Naive thymus-derived CD8-positive, alpha-beta T cell (primary cell): Measurements from ENCODE around the gene JPH3. TPM values are rescaled to one million over a fixed set of nuclear protein-coding genes. Genes with fewer than 3 reads are reported as not detected.

Source experiments
- ATAC-seq, 2 donors: fragments of 150-1000 bp; cut with Tn5 transposase in 1 of 2; sonication (Bioruptor Pico), chemical (Tn5 transposase) in 1 of 2; 1 replicate in 1 of 2; 2 replicates in 1 of 2; pipeline ENCODE4 v1.10.0; 2021; ENCODE audit warnings: mild to moderate bottlenecking in 2 of 2, moderate library complexity in 2 of 2
- POLR2A ChIA-PET: fragments of 350-600 bp; sonication (Branson Sonifier 250); formaldehyde crosslinking; loops from one replicate; lab custom pipeline; 2021; ENCODE audit warnings: antibody characterized with exemption; lab: Charles Lee
- DNase-seq, 10 donors: peaks; one replicate each; pipeline versions ENCODE4 v3.0.0 to v3.0.0-alpha.2; 2020 to 2022
- H3K27ac Mint-ChIP-seq, 10 donors: one replicate each; pipeline ENCODE4 v1.8.0; 2020 to 2022; ENCODE audit warnings: mild to moderate bottlenecking in 10 of 10, mixed read lengths in 10 of 10, moderate library complexity in 4 of 10, inconsistent platforms in 1 of 10
- H3K27me3 Mint-ChIP-seq, 5 donors: one replicate each; pipeline ENCODE4 v1.8.0; 2021 to 2022; ENCODE audit warnings: mixed read lengths in 5 of 5
- H3K36me3 Mint-ChIP-seq, 3 donors: one replicate each; pipeline ENCODE4 v1.8.0; 2020 to 2022; ENCODE audit warnings: mixed read lengths in 3 of 3, mild to moderate bottlenecking in 2 of 3, inconsistent platforms in 1 of 3
- H3K4me1 Mint-ChIP-seq, 4 donors: one replicate each; pipeline ENCODE4 v1.8.0; 2021 to 2022; ENCODE audit warnings: mixed read lengths in 4 of 4
- H3K4me3 Mint-ChIP-seq, 10 donors: one replicate each; pipeline ENCODE4 v1.8.0; 2020 to 2022; ENCODE audit warnings: mild to moderate bottlenecking in 10 of 10, mixed read lengths in 10 of 10, moderate library complexity in 6 of 10, inconsistent platforms in 1 of 10
- H3K9me3 Mint-ChIP-seq, 9 donors: one replicate each; pipeline ENCODE4 v1.8.0; 2020 to 2022; ENCODE audit warnings: mixed read lengths in 9 of 9, mild to moderate bottlenecking in 3 of 9, inconsistent platforms in 1 of 9, moderate library complexity in 1 of 9
- polyA plus RNA-seq, 3 donors: library from polyadenylated mRNA; unstranded; fragments of 300-500 nt; fragmentation: Illumina TruSeq; gene quantifications; one replicate each; pipeline ENCODE4 v1.2.3, GENCODE V29; 2021
- total RNA-seq, 8 experiments: library from RNA in 2 of 8; stranded (reverse) in 2 of 8; gene quantifications; one replicate each; pipeline ENCODE4 v1.2.3 and lab custom pipeline; 2021 to 2026

JPH3 gene
- not detected for total RNA-seq
- polyA plus RNA-seq = under 1 TPM in 2 of 3 donors, not detected in 1; 0.08 to 0.09 TPM
- 0 reads per million in 6 experiments for total RNA-seq (lab: John Stamatoyannopoulos, UW)

DNA sequence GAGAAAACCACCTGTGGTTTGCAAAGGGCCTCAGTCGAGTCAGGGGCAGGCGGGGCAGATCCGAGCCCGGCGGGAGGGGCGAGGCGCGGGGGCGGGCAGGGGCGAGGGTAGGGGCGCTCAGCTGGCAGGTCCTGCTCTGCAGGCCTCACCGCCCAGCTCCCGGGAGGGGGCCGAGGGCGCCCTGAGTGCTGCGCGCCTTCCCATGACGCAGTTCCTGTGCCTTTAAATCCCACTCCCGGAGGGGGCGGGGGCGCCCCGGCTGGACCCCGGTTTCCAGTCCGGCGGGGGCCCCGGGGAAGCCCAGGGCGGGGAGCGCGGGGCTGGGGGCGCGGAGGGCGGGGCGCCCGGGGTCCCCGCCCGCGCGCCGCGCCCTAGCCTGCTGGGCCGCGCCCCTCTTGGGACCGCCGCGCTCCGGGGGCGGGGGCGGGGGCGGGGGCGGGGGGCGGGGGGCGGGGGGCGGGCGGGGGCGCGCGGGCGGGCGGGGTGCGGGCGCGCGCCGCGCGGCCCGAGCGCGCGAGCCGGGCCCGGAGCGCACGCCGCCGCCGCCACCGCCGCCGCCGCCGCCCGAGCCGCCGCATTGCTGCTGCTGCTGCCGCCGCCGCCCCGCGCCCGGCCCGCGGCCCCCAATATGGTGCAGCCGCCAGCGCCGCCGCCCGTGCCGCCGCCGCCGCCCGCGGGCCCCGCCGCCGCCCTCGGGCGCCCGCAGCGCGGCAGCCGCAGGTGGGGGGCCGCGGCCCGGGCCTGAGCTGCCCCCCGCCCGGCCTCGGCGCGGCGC, at the start of gene JPH3:
TSS of gene JPH3 (plus strand) at position 508 of the 775 bp plus-strand sequence. CDS start 639 bp downstream, outside the sequence.
- H3K27ac Mint-ChIP-seq = no peak within 1 kb of the TSS
- POLR2A ChIA-PET = no interaction called here

DNA sequence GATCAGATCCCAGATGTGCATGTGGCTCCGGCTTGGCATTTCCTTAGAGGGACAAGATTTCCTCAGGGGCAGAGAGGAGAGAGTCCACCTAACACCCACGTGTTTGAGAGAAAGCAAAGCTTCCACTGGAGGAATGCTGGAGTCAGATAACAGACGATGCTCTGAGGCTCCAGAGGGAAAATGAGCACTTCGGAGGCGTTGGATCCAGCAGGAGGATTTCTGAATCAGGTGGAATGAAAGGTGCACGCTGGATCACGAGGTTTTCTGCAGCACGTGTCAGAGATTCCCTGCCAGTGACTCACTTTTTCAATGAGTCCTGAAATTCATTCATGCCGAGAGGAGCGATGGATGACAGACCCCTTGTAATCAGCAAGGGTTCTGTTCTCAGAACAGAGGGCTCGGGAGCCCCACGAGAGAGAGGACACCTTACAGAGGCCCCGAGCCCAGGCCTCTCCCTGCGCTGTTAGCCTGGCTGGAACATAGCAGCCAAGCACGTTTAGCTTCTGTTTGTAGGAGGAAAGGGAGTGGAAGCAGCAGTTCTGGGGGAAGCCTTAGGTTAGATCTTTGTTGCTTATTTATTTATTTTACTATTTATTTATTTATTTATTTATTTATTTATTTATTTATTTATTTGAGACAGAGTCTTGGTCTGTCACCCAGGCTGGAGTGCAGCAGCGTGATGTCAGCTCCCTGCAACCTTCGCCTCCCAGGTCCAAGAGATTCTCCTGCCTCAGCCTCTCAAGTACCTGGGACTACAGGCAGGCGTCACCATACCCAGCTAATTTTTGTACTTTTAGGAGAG, 49.3 kb upstream of the JPH3 start:
- ATAC-seq = no peak
- H3K4me3 Mint-ChIP-seq = no peak overlapping the region
- peaks cover 4 to 7% (median 6%) of the 10 kb centered on the region in 4 donors for H3K4me1 Mint-ChIP-seq
- no peaks in the 10 kb centered on the region for H3K36me3 Mint-ChIP-seq
- H3K9me3 Mint-ChIP-seq = no peaks in the 10 kb centered on the region
- peak overlapping the region in 1 of 10 donors; percentile 58 for H3K27ac Mint-ChIP-seq
- POLR2A ChIA-PET = no interaction called here
- DNase-seq = no peak
- H3K27me3 Mint-ChIP-seq = peaks cover 7 to 24% (median 15%) of the 10 kb centered on the region in 5 donors

More for the DNA sequence above, at the start of gene JPH3:
- Mint-ChIP-seq H3K9me3 (peaks cover 0 to 8% (median 2%) of the 10 kb centered on the region in 9 donors), H3K4me1 (peaks cover 6 to 14% (median 9%) of the 10 kb centered on the region in 4 donors), H3K4me3 (peak within 1 kb of the TSS; percentile 33 to 80 (median 70)), H3K27me3 (peaks cover 37 to 71% (median 53%) of the 10 kb centered on the region in 5 donors), H3K36me3 (peaks cover 0 to 7% (median 2%) of the 10 kb centered on the region in 3 donors)
- ATAC-seq (no peak), DNase-seq (no peak)

DNA sequence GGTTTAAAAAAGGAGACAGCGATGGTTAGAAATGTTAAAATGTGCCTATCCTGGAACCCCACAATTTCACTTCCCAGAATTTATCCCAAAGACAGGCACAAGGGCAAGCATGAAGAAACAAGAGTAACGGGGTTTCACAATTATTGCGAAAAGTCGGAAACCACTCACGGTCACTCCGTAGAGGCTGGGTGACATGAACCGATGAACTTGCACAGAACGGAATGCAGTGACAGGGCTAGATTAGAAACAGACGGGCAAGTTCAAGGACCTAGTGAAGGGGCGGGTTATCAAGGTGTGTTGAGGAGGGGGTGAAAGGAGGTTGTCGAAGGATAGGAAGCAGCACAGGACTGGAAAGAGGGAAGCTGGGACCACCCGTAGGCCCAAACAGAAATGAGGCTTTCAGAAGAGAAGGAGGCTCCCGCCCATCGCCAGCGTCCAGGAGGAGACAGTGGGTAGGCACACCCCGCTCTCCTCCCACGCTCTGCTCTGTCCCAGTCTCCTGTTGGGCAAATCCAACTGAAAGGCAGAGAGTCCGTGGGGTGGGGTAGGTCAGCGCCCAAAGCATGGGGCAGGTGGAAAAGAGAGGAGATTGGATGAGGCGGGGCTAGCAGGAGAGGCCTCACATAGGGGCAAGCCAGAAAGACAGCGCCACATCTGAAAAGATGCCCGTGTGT, 47.4 kb upstream of the JPH3 start:
- ATAC-seq = no peak
- H3K27ac Mint-ChIP-seq = no peak overlapping the region
- POLR2A ChIA-PET = no interaction called here
- no peaks in the 10 kb centered on the region for H3K9me3 Mint-ChIP-seq
- peaks cover 2 to 6% (median 4%) of the 10 kb centered on the region in 4 donors for H3K4me1 Mint-ChIP-seq
- no peak for DNase-seq
- peaks cover 12 to 28% (median 18%) of the 10 kb centered on the region in 5 donors for H3K27me3 Mint-ChIP-seq
- no peaks in the 10 kb centered on the region for H3K36me3 Mint-ChIP-seq
- no peak overlapping the region for H3K4me3 Mint-ChIP-seq

DNA sequence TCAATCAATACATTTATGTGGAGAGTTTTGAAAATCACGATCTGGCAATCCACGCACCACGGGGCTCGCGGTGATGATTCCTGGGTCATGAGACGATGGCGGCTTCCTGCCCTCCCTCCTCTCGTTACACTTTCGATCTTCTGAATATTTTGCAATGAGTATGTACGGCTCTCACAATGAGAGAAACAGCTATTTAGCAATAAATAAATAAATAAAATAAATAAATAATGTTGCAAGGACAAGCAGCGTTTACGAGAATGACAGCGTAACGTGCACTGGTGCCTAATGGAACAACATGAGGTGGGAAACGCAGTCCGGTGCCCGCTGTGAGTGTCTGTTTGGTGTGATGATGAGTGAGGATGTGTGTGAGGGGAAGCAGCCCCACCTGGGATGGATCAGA, 46.7 kb upstream of the JPH3 start:
- Mint-ChIP-seq H3K27me3 (peaks cover 9 to 24% (median 16%) of the 10 kb centered on the region in 5 donors), H3K36me3 (no peaks in the 10 kb centered on the region), H3K27ac (no peak overlapping the region), H3K9me3 (no peaks in the 10 kb centered on the region), H3K4me1 (peaks cover 0 to 6% (median 3%) of the 10 kb centered on the region in 4 donors), H3K4me3 (no peak overlapping the region)
- POLR2A ChIA-PET = no interaction called here
- no peak for ATAC-seq
- no peak for DNase-seq

DNA sequence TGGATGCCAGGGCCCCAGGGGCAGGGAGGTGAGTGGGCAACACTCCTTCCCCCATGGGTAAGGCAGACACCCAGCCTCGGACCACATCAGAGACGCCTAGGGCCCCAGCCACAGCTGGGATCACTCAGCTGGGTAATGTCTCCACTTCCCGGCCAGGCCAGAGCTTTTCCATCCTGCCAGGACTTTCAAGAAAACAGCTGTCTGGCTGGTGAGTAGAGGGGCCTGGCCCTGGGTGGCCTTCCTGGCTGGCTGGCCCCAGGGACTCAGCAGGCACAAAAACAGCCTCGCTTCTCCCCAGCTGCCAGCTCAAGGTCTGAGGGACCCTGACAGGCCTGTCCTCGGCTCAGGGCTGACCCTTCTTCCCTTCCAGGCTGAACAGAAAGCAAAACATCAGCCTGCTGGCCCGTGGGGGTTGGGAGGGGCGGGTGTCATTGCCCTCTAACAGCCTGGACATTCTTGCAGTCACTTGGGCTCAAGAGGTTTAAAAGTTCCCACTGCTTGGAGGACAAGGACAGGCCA, 45.3 kb upstream of the JPH3 start:
- H3K36me3 Mint-ChIP-seq = no peaks in the 10 kb centered on the region
- no peak overlapping the region for H3K27ac Mint-ChIP-seq
- peaks cover 0 to 6% (median 3%) of the 10 kb centered on the region in 4 donors for H3K4me1 Mint-ChIP-seq
- no peak overlapping the region for H3K4me3 Mint-ChIP-seq
- H3K27me3 Mint-ChIP-seq = peaks cover 9 to 24% (median 14%) of the 10 kb centered on the region in 5 donors
- H3K9me3 Mint-ChIP-seq = no peaks in the 10 kb centered on the region
- DNase-seq (no peak), ATAC-seq (no peak)
- POLR2A ChIA-PET = no interaction called here

DNA sequence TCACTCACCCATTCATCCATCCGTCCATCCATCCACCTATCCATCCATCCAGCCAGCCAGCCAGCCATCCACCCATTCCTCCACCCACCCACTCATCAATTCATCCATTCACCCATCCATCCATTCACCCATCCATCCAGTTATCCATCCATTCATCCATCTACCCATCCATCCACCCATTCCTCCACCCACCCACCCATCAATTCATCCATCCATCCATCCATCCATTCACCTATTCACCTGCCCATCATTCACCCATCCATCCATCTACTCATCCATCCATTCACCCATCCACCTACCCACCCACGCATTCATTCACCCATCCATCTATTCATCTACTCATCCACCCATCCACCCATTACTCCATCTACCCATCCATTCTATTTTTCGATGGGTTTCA, 43.6 kb upstream of the JPH3 start:
- Mint-ChIP-seq H3K9me3 (peaks cover 0 to 2% (median 0%) of the 10 kb centered on the region in 9 donors), H3K27me3 (peaks cover 9 to 24% (median 14%) of the 10 kb centered on the region in 5 donors), H3K36me3 (no peaks in the 10 kb centered on the region), H3K4me3 (no peak overlapping the region), H3K4me1 (peaks cover 0 to 6% (median 4%) of the 10 kb centered on the region in 4 donors), H3K27ac (no peak overlapping the region)
- POLR2A ChIA-PET = no interaction called here
- ATAC-seq (no peak), DNase-seq (no peak)

DNA sequence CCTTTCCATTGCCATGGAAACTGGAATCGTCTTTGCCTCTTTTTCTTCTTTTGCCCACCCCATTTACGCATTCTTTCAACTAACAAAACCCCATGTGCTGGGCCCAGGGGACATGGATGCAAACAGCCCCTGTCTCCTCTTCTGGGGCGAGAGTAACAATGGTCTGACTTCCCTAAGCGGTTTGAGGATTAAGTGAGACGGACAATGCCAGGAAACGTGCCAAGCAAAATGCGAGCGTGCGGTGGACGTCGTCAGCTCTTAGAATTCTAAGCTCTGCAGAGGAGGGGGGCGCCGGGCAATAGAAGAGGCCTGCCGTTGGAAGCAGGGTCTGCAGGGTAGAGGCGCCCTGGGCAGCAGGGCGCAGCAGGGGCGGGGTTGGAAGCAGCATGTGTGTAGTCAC, 42.4 kb upstream of the JPH3 start:
- H3K36me3 Mint-ChIP-seq = no peaks in the 10 kb centered on the region
- H3K27me3 Mint-ChIP-seq = peaks cover 6 to 17% (median 10%) of the 10 kb centered on the region in 5 donors
- peak overlapping the region in 1 of 10 donors; percentile 70 for H3K27ac Mint-ChIP-seq
- no peak for DNase-seq
- no peak overlapping the region for H3K4me3 Mint-ChIP-seq
- H3K9me3 Mint-ChIP-seq = peaks cover 0 to 3% (median 0%) of the 10 kb centered on the region in 9 donors
- POLR2A ChIA-PET = no interaction called here
- ATAC-seq = no peak
- peaks cover 0 to 11% (median 3%) of the 10 kb centered on the region in 4 donors for H3K4me1 Mint-ChIP-seq

DNA sequence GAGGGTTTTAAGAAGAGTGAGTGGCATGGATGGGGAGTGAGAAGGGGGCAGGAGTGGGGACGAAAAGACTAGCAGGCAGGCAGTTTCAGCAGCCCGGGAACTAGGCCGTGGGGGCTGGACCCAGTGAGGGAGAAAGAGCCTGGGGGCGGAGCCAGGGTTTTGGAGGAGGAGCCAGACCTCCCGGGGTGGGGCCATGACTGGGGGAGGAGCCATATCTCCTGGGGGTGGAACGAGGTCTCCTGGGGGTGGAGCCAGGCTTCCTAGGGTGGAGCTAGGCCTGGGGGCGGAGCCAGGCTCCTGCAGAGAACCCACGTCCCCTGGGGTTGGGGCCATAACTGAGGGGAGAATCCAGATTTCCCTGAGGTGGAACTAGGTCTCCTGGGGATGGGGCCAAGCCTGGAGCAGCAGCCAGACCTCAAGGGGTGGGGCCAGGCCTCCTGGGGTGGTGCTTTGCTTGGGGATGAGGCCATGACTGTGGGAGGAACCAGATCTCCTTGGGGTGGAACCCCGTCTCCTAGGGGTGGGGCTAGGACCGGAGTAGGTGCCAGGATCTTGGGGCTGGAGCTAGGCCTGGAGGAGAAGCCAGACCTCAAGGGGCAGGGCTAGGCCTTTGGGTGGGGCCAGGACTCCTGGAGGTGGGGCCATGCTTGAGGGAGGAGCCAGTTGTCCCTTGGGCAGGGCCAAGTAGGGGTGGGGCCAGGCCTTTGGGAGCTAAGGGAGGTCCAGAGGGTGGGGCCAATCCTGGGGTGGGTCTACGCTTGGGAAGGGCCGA, 41.7 kb upstream of the JPH3 start:
- DNase-seq (peak in 1 of 10 donors; percentile 3), ATAC-seq (no peak)

DNA sequence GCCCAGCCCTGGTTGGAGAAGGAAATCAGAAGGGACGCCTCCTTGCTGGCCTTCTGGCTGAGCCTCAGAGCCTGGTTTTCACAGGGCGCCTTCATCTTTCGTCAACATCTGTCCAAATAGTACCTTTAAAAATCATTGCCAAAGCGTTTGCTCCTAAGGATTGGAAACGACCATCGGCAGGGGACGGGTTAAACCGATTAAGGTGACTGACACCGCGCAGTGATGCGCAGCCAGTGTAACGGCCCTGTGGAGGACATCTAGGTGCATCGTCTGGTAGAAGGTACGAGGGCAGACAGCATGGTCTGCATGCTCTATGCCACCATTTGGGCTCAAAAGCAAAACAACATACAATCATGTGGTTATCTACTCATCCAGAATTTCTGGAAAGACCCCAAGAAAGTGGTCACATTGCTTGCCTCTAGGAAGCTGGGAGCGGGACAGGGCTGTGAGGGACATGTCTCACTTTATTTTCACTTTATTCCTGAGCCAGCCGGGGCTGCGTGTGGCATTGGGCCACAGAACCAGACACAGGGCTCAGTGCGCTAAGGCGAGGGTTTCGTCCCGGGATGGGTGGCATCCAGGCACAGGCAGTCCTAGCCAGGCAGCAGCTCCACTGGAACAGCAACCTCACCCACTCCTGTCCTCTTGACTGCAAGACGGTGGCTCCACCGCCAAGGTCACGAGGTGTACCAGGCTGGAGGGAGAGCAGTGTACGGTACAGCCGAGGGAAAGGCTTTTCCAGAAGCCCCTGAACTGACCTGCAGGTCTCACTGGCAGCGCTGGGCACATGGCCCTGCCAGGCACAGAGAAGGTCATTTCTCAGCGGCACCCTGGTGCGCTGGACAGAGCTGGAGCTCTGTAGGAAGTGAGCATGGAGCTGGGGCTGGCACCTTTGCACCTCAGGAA, 40.9 kb upstream of the JPH3 start:
- Mint-ChIP-seq H3K36me3 (no peaks in the 10 kb centered on the region), H3K9me3 (peaks cover 0 to 3% (median 0%) of the 10 kb centered on the region in 9 donors), H3K4me3 (no peak overlapping the region), H3K27ac (no peak overlapping the region), H3K4me1 (peaks cover 0 to 11% (median 3%) of the 10 kb centered on the region in 4 donors), H3K27me3 (peaks cover 4 to 14% (median 6%) of the 10 kb centered on the region in 5 donors)
- DNase-seq (no peak), ATAC-seq (no peak)
- POLR2A ChIA-PET = no interaction called here

More for the DNA sequence above, 41.7 kb upstream of the JPH3 start:
- peaks cover 4 to 14% (median 9%) of the 10 kb centered on the region in 5 donors for H3K27me3 Mint-ChIP-seq
- no peak overlapping the region for H3K27ac Mint-ChIP-seq
- H3K9me3 Mint-ChIP-seq = peaks cover 0 to 3% (median 0%) of the 10 kb centered on the region in 9 donors
- POLR2A ChIA-PET = no interaction called here
- H3K36me3 Mint-ChIP-seq = no peaks in the 10 kb centered on the region
- H3K4me1 Mint-ChIP-seq = peaks cover 0 to 11% (median 3%) of the 10 kb centered on the region in 4 donors
- peak overlapping the region in 1 of 10 donors; percentile 48 for H3K4me3 Mint-ChIP-seq

DNA sequence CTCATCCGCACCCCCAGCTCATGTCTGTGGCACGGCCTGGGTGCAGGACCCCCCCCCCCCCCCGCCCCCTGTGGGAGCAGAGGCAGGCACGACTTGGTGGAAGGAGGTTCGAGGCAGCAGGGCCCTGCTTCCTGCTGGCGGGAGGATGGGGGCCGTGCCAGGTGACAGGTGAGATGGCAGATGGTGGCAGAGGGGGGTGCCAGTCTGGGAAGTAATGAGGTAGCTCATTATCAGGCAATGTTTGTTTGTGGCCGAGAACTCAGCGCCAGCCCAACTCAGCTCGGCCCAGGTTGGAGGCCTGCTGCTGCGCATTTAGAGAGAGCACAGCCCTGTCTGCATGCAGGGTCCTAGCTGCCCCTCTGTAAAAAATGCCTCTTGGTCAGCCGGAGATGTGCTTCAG, 40.1 kb upstream of the JPH3 start:
- H3K27ac Mint-ChIP-seq = no peak overlapping the region
- no peak for DNase-seq
- H3K9me3 Mint-ChIP-seq = peaks cover 0 to 3% (median 0%) of the 10 kb centered on the region in 9 donors
- H3K4me1 Mint-ChIP-seq = peaks cover 0 to 11% (median 3%) of the 10 kb centered on the region in 4 donors
- H3K4me3 Mint-ChIP-seq = no peak overlapping the region
- H3K27me3 Mint-ChIP-seq = peaks cover 4 to 14% (median 6%) of the 10 kb centered on the region in 5 donors
- ATAC-seq = no peak
- POLR2A ChIA-PET = no interaction called here
- no peaks in the 10 kb centered on the region for H3K36me3 Mint-ChIP-seq

DNA sequence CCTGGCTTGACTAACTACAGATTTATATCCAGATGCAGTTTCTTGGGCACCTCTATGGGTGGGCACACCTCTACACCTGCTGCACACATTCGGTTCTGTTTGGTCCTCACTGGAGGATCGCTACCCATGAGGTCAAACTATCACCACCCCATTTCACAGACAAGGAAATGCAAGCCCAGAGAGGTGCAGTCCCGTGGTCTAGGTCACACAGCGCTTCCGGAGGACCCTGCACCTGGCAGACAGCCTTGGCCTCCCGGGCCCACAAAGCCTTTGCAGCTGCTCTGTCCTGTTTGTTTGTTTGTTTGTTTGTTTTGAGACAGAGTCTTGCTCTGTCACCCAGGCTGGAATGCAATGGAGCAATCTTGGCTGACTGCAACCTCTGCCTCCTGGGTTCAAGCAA, 39.3 kb upstream of the JPH3 start:
- ATAC-seq = no peak
- no peak for DNase-seq
- peaks cover 3 to 14% (median 6%) of the 10 kb centered on the region in 5 donors for H3K27me3 Mint-ChIP-seq
- H3K27ac Mint-ChIP-seq = no peak overlapping the region
- peaks cover 0 to 3% (median 0%) of the 10 kb centered on the region in 9 donors for H3K9me3 Mint-ChIP-seq
- H3K4me1 Mint-ChIP-seq = peaks cover 0 to 11% (median 3%) of the 10 kb centered on the region in 4 donors
- no peaks in the 10 kb centered on the region for H3K36me3 Mint-ChIP-seq
- H3K4me3 Mint-ChIP-seq = no peak overlapping the region
- POLR2A ChIA-PET = no interaction called here
